Measurements from ENCODE around the gene NSUN2. TPM values are rescaled to one million over a fixed set of nuclear protein-coding genes. Genes with fewer than 3 reads are reported as not detected.
"Not testable (repeated sequence)": the region's sequence is repeated elsewhere in the genome, so short reads cannot be mapped to it uniquely, and the experiment has no call there.

The NSUN2 gene
- 30.1 TPM for total RNA-seq
- long read RNA-seq, transcript NSUN2-206 (18 exons, 2,619 nt): minor isoform, 12 of 96 reads
- long read RNA-seq, transcript NSUN2-201 (19 exons, 3,303 nt): major isoform, 70 of 96 reads
- long read RNA-seq, partial matches to known transcripts: 3 of 96 reads
- long read RNA-seq, other reads (novel, unspliced or antisense): 10 of 96 reads

GRCh38 chr5:6632888-6633468 lies at the start of gene NSUN2, which contains the start of gene SRD5A1:
Gene NSUN2, minus strand, starts transcription at chr5:6633044. Its CDS starts 65 bp downstream, at chr5:6632979.
Gene SRD5A1, plus strand, starts transcription at chr5:6633440. Its CDS starts 137 bp downstream, at chr5:6633577.
- intact Hi-C loops (cut with DNase I): loop anchor here (2.0 to 5.0 kb wide), 2 partner anchors 80 to 114 kb away; partner anchors contain the start of gene TENT4A
- peak; percentile 94 for DNase-seq

GRCh38 chr5:6682239-6682638 lies 49.4 kb upstream of the NSUN2 start:
- intact Hi-C loops (cut with DNase I): no loop called here
- ATAC-seq (ENCODE audit: poor library complexity): no peak
- DNase-seq: no peak

More at GRCh38 chr5:6632888-6633468, at the start of gene NSUN2, which contains the start of gene SRD5A1:
- ATAC-seq (ENCODE audit: poor library complexity): peak; percentile 99

- DNase-seq (no peak), ATAC-seq (ENCODE audit: poor library complexity) (no peak)
- intact Hi-C loops (cut with DNase I): no loop called here
Measured at GRCh38 chr5:6681682-6682081, 48.8 kb upstream of the NSUN2 start.

- DNase-seq (no peak), ATAC-seq (ENCODE audit: poor library complexity) (no peak)
- intact Hi-C loops (cut with DNase I): no loop called here
Measured at GRCh38 chr5:6680922-6681321, 48.1 kb upstream of the NSUN2 start.

- ATAC-seq (ENCODE audit: poor library complexity) (no peak), DNase-seq (no peak)
- intact Hi-C loops (cut with DNase I): no loop called here
Measured at GRCh38 chr5:6678385-6678784, 45.5 kb upstream of the NSUN2 start.

GRCh38 chr5:6676702-6677101 lies 43.9 kb upstream of the NSUN2 start:
- ATAC-seq (ENCODE audit: poor library complexity) (no peak), DNase-seq (no peak)
- intact Hi-C loops (cut with DNase I): no loop called here

GRCh38 chr5:6675784-6676491 lies 43.1 kb upstream of the NSUN2 start:
- intact Hi-C loops (cut with DNase I): no loop called here
- ATAC-seq (ENCODE audit: poor library complexity): no peak
- DNase-seq: no peak

- ATAC-seq (ENCODE audit: poor library complexity) (no peak), DNase-seq (no peak)
Measured at GRCh38 chr5:6674886-6675285, 42.0 kb upstream of the NSUN2 start.

GRCh38 chr5:6674421-6674820 lies 41.6 kb upstream of the NSUN2 start:
- DNase-seq (no peak), ATAC-seq (ENCODE audit: poor library complexity) (no peak)
- intact Hi-C loops (cut with DNase I): no loop called here

More at GRCh38 chr5:6674886-6675285, 42.0 kb upstream of the NSUN2 start:
- intact Hi-C loops (cut with DNase I): no loop called here

GRCh38 chr5:6673963-6674362 lies 41.1 kb upstream of the NSUN2 start:
- intact Hi-C loops (cut with DNase I): no loop called here
- ATAC-seq (ENCODE audit: poor library complexity): no peak

GRCh38 chr5:6673031-6673430 lies 40.2 kb upstream of the NSUN2 start:
- ATAC-seq (ENCODE audit: poor library complexity) (no peak), DNase-seq (no peak)
- intact Hi-C loops (cut with DNase I): no loop called here

More at GRCh38 chr5:6673963-6674362, 41.1 kb upstream of the NSUN2 start:
- DNase-seq: no peak

GRCh38 chr5:6668717-6669116 lies 35.9 kb upstream of the NSUN2 start:
- DNase-seq; intact Hi-C loops (cut with DNase I); ATAC-seq (ENCODE audit: poor library complexity): not testable (repeated sequence)

GRCh38 chr5:6667648-6668047 lies 34.8 kb upstream of the NSUN2 start:
- DNase-seq: no peak
- ATAC-seq (ENCODE audit: poor library complexity): no peak
- intact Hi-C loops (cut with DNase I): no loop called here

GRCh38 chr5:6666762-6667161 lies 33.9 kb upstream of the NSUN2 start:
- no peak for DNase-seq
- intact Hi-C loops (cut with DNase I): no loop called here
- no peak for ATAC-seq (ENCODE audit: poor library complexity)

- DNase-seq (no peak), ATAC-seq (ENCODE audit: poor library complexity) (no peak)
- intact Hi-C loops (cut with DNase I): no loop called here
Measured at GRCh38 chr5:6660688-6661087, 27.8 kb upstream of the NSUN2 start.

- no peak for ATAC-seq (ENCODE audit: poor library complexity)
- intact Hi-C loops (cut with DNase I): no loop called here
- no peak for DNase-seq
Measured at GRCh38 chr5:6659941-6660684, 27.3 kb upstream of the NSUN2 start.

GRCh38 chr5:6656680-6657079 lies 23.8 kb upstream of the NSUN2 start:
- no peak for ATAC-seq (ENCODE audit: poor library complexity)
- intact Hi-C loops (cut with DNase I): no loop called here
- no peak for DNase-seq

- ATAC-seq (ENCODE audit: poor library complexity) (no peak), DNase-seq (no peak)
- intact Hi-C loops (cut with DNase I): no loop called here
Measured at GRCh38 chr5:6655432-6655831, 22.6 kb upstream of the NSUN2 start.

GRCh38 chr5:6652025-6652424 lies 19.2 kb upstream of the NSUN2 start:
- DNase-seq (no peak), ATAC-seq (ENCODE audit: poor library complexity) (no peak)
- intact Hi-C loops (cut with DNase I): no loop called here
